PC-3 (cell line): ENCODE results near the gene ADAMTS6. TPM values are rescaled to one million over a fixed set of nuclear protein-coding genes. Genes with fewer than 3 reads are reported as not detected.

Experiments
- ATAC-seq: fragments of 200-7000 bp; cut with Tn5 transposase; 2 replicates; pipeline ENCODE4 v1.9.1; 2020; ENCODE audit warnings: mild to moderate bottlenecking, moderate library complexity
- BruUV-seq: library from RNA; stranded (reverse); fragments of 400-500 nt; replicated peaks from 2 replicates; lab custom pipeline; 2021; lab: Mats Ljungman, UMichigan
- CTCF ChIA-PET: fragments of 300-600 bp; sonication (Branson Sonifier 250); formaldehyde crosslinking; loops from one replicate; lab custom pipeline; 2022; ENCODE audit warnings: antibody characterized with exemption; lab: Charles Lee
- POLR2A ChIA-PET: fragments of 300-600 bp; sonication (Branson Sonifier 250); formaldehyde crosslinking; loops from one replicate; lab custom pipeline; 2022; ENCODE audit warnings: antibody characterized with exemption; ENCODE audit not compliant: unreplicated experiment; lab: Charles Lee
- DNase-seq: peaks from one replicate; pipeline ENCODE4 v3.0.0-alpha.2; 2015
- H2AFZ ChIP-seq: fragments of 300-600 bp; sonication (generic); 2 replicates; pipeline ENCODE4 v1.6.0; 2016; ENCODE audit warnings: antibody characterized with exemption, low read length
- H3F3A ChIP-seq: fragments of 300-600 bp; sonication (generic); one replicate; pipeline ENCODE4 v1.6.0; 2017; ENCODE audit warnings: antibody characterized with exemption, low read length, control low read depth, mild to moderate bottlenecking; ENCODE audit not compliant: unreplicated experiment
- H3K27ac ChIP-seq: fragments of 300-600 bp; sonication (generic); 2 replicates; pipeline ENCODE4 v1.5.1; 2016; ENCODE audit warnings: mild to moderate bottlenecking, low read length
- H3K27me3 ChIP-seq: fragments of 300-600 bp; sonication (generic); 2 replicates; pipeline ENCODE4 v1.6.1; 2016; ENCODE audit warnings: low read length, mixed read lengths
- H3K36me3 ChIP-seq: fragments of 300-600 bp; sonication (generic); 2 replicates; pipeline ENCODE4 v1.6.1; 2016; ENCODE audit warnings: low read depth, mixed run types, low read length, mixed read lengths
- H3K4me1 ChIP-seq: fragments of 300-600 bp; sonication (generic); 2 replicates; pipeline ENCODE4 v1.5.1; 2016; ENCODE audit warnings: low read length; ENCODE audit not compliant: insufficient read depth
- H3K4me2 ChIP-seq: fragments of 300-600 bp; sonication (generic); 2 replicates; pipeline ENCODE4 v1.6.0; 2016; ENCODE audit warnings: low read length
- H3K4me3 ChIP-seq: fragments of 300-600 bp; sonication (generic); 2 replicates; pipeline ENCODE4 v1.5.1; 2016; ENCODE audit warnings: mild to moderate bottlenecking, low read length, mixed read lengths
- H3K79me2 ChIP-seq: fragments of 300-600 bp; sonication (generic); 2 replicates; pipeline ENCODE4 v1.6.1; 2017; ENCODE audit warnings: low read length, mixed read lengths
- H3K9ac ChIP-seq: fragments of 300-600 bp; sonication (generic); 2 replicates; pipeline ENCODE4 v1.6.0; 2016; ENCODE audit warnings: mild to moderate bottlenecking, low read length
- H3K9me2 ChIP-seq: fragments of 300-600 bp; sonication (generic); replicated peaks from 2 replicates; pipeline ENCODE4 v1.6.1; 2016; ENCODE audit warnings: mixed run types, low read length, mixed read lengths
- H3K9me3 ChIP-seq: fragments of 300-600 bp; sonication (generic); 2 replicates; pipeline ENCODE4 v1.6.1; 2016; ENCODE audit warnings: low read length, mixed read lengths
- H4K20me1 ChIP-seq: fragments of 300-600 bp; sonication (generic); 2 replicates; pipeline ENCODE4 v1.6.1; 2016; ENCODE audit warnings: low read length, mixed read lengths
- EZH2 ChIP-seq: fragments of 300-600 bp; sonication (generic); IDR thresholded peaks from one replicate; pipeline ENCODE4 v1.6.1; 2017; ENCODE audit warnings: antibody characterized with exemption, mild to moderate bottlenecking, low read length; ENCODE audit not compliant: unreplicated experiment
- EZH2phosphoT487 ChIP-seq: fragments of 300-600 bp; sonication (generic); IDR thresholded peaks from 2 replicates; pipeline ENCODE4 v1.6.1; 2018; ENCODE audit warnings: mild to moderate bottlenecking, antibody characterized with exemption, low read length, borderline replicate concordance
- intact Hi-C: fragments of 100-400 bp; cut with micrococcal nuclease; formaldehyde crosslinking; loops from 2 replicates; pipeline ENCODE4 v1.9.0; 2023
- total RNA-seq: library from RNA; depleted of rRNA; stranded (reverse); fragments of >200 nt; gene quantifications from 2 replicates; pipeline ENCODE4 v1.2.3, GENCODE V29; 2014
- TF ChIP-seq, protein P1 (sequence below): fragments of 300-600 bp; sonication (generic); conservative IDR thresholded peaks from 2 replicates; pipeline ENCODE4 v1.5.1; 2017; ENCODE audit warnings: antibody characterized with exemption, low read depth, mild to moderate bottlenecking, low read length

The ADAMTS6 gene
- total RNA-seq, 1 experiment from 2014 or later: 1.7 TPM

- no peak overlapping the region for H3K4me3 ChIP-seq
- no peaks in the 10 kb centered on the region for H3F3A ChIP-seq
- DNase-seq (no peak), ATAC-seq (no peak)
- ChIA-PET CTCF (no interaction called here), POLR2A (no interaction called here)
- no peak overlapping the region for H3K27ac ChIP-seq
- no peak overlapping the region for H3K4me2 ChIP-seq
- no peaks in the 10 kb centered on the region for H3K9me2 ChIP-seq
- TF ChIP-seq EZH2 (no peak), EZH2phosphoT487 (no peak)
- TF ChIP-seq, protein P1, sequence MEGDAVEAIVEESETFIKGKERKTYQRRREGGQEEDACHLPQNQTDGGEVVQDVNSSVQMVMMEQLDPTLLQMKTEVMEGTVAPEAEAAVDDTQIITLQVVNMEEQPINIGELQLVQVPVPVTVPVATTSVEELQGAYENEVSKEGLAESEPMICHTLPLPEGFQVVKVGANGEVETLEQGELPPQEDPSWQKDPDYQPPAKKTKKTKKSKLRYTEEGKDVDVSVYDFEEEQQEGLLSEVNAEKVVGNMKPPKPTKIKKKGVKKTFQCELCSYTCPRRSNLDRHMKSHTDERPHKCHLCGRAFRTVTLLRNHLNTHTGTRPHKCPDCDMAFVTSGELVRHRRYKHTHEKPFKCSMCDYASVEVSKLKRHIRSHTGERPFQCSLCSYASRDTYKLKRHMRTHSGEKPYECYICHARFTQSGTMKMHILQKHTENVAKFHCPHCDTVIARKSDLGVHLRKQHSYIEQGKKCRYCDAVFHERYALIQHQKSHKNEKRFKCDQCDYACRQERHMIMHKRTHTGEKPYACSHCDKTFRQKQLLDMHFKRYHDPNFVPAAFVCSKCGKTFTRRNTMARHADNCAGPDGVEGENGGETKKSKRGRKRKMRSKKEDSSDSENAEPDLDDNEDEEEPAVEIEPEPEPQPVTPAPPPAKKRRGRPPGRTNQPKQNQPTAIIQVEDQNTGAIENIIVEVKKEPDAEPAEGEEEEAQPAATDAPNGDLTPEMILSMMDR: no peak
- H4K20me1 ChIP-seq: no peaks in the 10 kb centered on the region
- no peaks in the 10 kb centered on the region for H3K36me3 ChIP-seq
- H3K4me1 ChIP-seq: no peaks in the 10 kb centered on the region
- no peak overlapping the region for H3K9ac ChIP-seq
- no peak overlapping the region for H2AFZ ChIP-seq
- no TSS peak for BruUV-seq
- intact Hi-C loops: no loop called here
- H3K79me2 ChIP-seq: no peaks in the 10 kb centered on the region
- H3K27me3 ChIP-seq: no peaks in the 10 kb centered on the region
- H3K9me3 ChIP-seq: no peaks in the 10 kb centered on the region
These were observed 20.2 kb downstream of the ADAMTS6 start for GRCh38 chr5:65461490-65461889.

DNA sequence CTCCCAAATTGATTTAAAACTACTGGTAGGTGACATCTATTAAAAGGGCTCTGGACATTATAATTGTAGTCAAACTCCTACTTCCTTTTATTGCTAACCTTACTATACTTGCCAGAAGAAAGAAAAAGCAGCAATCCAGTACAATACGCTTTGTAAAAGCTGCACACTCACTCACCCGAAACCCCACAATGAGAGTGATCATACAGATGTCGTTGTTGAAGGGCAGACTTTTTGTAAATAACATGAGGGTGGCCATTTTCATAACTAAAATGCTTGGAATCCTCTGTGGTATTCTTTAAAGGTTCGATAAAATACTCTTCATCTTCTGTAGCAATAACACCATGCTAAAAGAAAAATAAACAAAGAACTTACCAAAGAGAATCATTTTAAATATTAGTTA lies 21.7 kb downstream of the ADAMTS6 start:
- DNase-seq (no peak), ATAC-seq (no peak)
- ChIA-PET CTCF (no interaction called here), POLR2A (no interaction called here)
- H3K79me2 ChIP-seq: no peaks in the 10 kb centered on the region
- H3F3A ChIP-seq: no peaks in the 10 kb centered on the region
- no peak overlapping the region for H2AFZ ChIP-seq
- no peaks in the 10 kb centered on the region for H4K20me1 ChIP-seq
- TF ChIP-seq, protein P1: no peak
- TF ChIP-seq EZH2phosphoT487: no peak
- no peak for TF ChIP-seq EZH2
- H3K9ac ChIP-seq: no peak overlapping the region
- intact Hi-C loops: no loop called here
- H3K27me3 ChIP-seq: no peaks in the 10 kb centered on the region
- no peaks in the 10 kb centered on the region for H3K9me2 ChIP-seq
- no peaks in the 10 kb centered on the region for H3K36me3 ChIP-seq
- no peak overlapping the region for H3K4me2 ChIP-seq
- no TSS peak for BruUV-seq
- no peaks in the 10 kb centered on the region for H3K9me3 ChIP-seq
- no peak overlapping the region for H3K4me3 ChIP-seq
- no peaks in the 10 kb centered on the region for H3K4me1 ChIP-seq
- H3K27ac ChIP-seq: no peak overlapping the region

DNA sequence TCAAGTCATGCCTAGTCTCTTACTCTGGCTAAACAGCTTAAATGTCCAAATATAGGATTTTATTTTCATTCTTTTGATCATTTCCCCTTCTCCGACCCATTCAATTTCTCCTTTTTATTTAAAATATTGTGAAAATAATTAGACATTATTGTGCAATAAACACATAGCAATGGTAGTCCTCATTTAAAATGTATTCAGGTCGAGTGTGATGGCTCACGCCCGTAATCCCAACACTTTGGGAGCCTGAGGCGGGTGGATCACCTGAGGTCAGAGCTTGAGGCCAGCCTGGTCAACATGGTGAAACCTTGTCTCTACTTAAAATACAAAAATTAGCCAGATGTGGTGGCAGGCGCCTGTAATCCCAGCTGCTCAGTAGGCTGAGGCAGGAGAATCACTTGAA lies 26.7 kb downstream of the ADAMTS6 start:
- H3K4me3 ChIP-seq: no peak overlapping the region
- no peak overlapping the region for H3K9ac ChIP-seq
- no TSS peak for BruUV-seq
- ChIA-PET POLR2A (no interaction called here), CTCF (no interaction called here)
- no peaks in the 10 kb centered on the region for H3K9me3 ChIP-seq
- H3K27me3 ChIP-seq: no peaks in the 10 kb centered on the region
- ATAC-seq: no peak
- no peak overlapping the region for H3K4me2 ChIP-seq
- no peaks in the 10 kb centered on the region for H3K36me3 ChIP-seq
- no peaks in the 10 kb centered on the region for H3F3A ChIP-seq
- no peak overlapping the region for H2AFZ ChIP-seq
- no peaks in the 10 kb centered on the region for H3K9me2 ChIP-seq
- no peaks in the 10 kb centered on the region for H4K20me1 ChIP-seq
- no peaks in the 10 kb centered on the region for H3K79me2 ChIP-seq
- TF ChIP-seq EZH2: no peak
- TF ChIP-seq, protein P1: no peak
- no peak for TF ChIP-seq EZH2phosphoT487
- DNase-seq: no peak
- H3K4me1 ChIP-seq: no peaks in the 10 kb centered on the region
- intact Hi-C loops: no loop called here
- H3K27ac ChIP-seq: no peak overlapping the region
